Neuronal stem cell (in vitro differentiated cells): Measurements from ENCODE around the gene CYP26C1.

ENCODE experiments used
- DNase-seq: peaks from one replicate; pipeline ENCODE4 v3.0.0-alpha.2; 2013; ENCODE audit warnings: low spot score
- H2AFZ ChIP-seq: one replicate; pipeline ENCODE4 v1.6.1; 2013; ENCODE audit warnings: mild to moderate bottlenecking, low read length, inconsistent platforms
- H2AK5ac ChIP-seq: 2 replicates; pipeline ENCODE4 v1.6.1; 2013; ENCODE audit warnings: low read depth, mild to moderate bottlenecking, inconsistent platforms, low read length, moderate library complexity, mixed read lengths
- H2BK120ac ChIP-seq: 2 replicates; pipeline ENCODE4 v1.6.1; 2013; ENCODE audit warnings: low read depth, mild to moderate bottlenecking, inconsistent platforms, low read length, moderate library complexity, mixed read lengths
- H2BK12ac ChIP-seq: one replicate; pipeline ENCODE4 v1.6.1; 2013; ENCODE audit warnings: low read length, inconsistent platforms
- H2BK15ac ChIP-seq: 2 replicates; pipeline ENCODE4 v1.6.1; 2013; ENCODE audit warnings: mild to moderate bottlenecking, low read length, inconsistent platforms, mixed read lengths
- H2BK5ac ChIP-seq: one replicate; pipeline ENCODE4 v1.6.1; 2013; ENCODE audit warnings: inconsistent platforms, mild to moderate bottlenecking, low read length, moderate library complexity
- H3K14ac ChIP-seq: one replicate; pipeline ENCODE4 v1.6.1; 2013; ENCODE audit warnings: low read length, inconsistent platforms
- H3K18ac ChIP-seq: 2 replicates; pipeline ENCODE4 v1.6.1; 2013; ENCODE audit warnings: low read length, inconsistent platforms
- H3K23ac ChIP-seq: 2 replicates; pipeline ENCODE4 v1.6.1; 2013; ENCODE audit warnings: low read depth, mild to moderate bottlenecking, mixed read lengths, low read length, inconsistent platforms; ENCODE audit not compliant: poor library complexity
- H3K27ac ChIP-seq: replicated peaks from 3 replicates; pipeline ENCODE4 v1.5.1; 2013; ENCODE audit warnings: low read length, inconsistent platforms
- H3K27me3 ChIP-seq, 3 experiments: 2 replicates each; pipeline ENCODE4 v1.6.1; 2013; ENCODE audit warnings: low read length in 3 of 3, mild to moderate bottlenecking in 2 of 3, inconsistent platforms in 1 of 3, low read depth in 1 of 3, mixed read lengths in 1 of 3, moderate library complexity in 1 of 3; ENCODE audit not compliant: control insufficient read depth in 3 of 3, insufficient read depth in 3 of 3
- H3K36me3 ChIP-seq, 2 donors: replicated peaks in 1 of 2; 2 replicates each; pipeline ENCODE4 v1.6.1; 2013; ENCODE audit warnings: low read length in 2 of 2; ENCODE audit not compliant: control insufficient read depth in 2 of 2, insufficient read depth in 2 of 2
- H3K4ac ChIP-seq: 2 replicates; pipeline ENCODE4 v1.6.1; 2013; ENCODE audit warnings: inconsistent platforms, mild to moderate bottlenecking, low read length, moderate library complexity
- H3K4me1 ChIP-seq, 2 donors: 1 replicate in 1 of 2; 2 replicates in 1 of 2; pipeline ENCODE4 v1.6.1; 2013; ENCODE audit warnings: low read length in 2 of 2, low read depth in 1 of 2; ENCODE audit not compliant: control insufficient read depth in 2 of 2, insufficient read depth in 1 of 2
- H3K4me2 ChIP-seq: one replicate; pipeline ENCODE4 v1.6.1; 2013; ENCODE audit warnings: mild to moderate bottlenecking, low read length, inconsistent platforms; ENCODE audit not compliant: insufficient read depth, poor library complexity, severe bottlenecking
- H3K4me3 ChIP-seq, 2 donors: 2 replicates each; pipeline ENCODE4 v1.5.1; 2013; ENCODE audit warnings: low read length in 2 of 2, mild to moderate bottlenecking in 2 of 2, inconsistent platforms in 1 of 2, moderate library complexity in 1 of 2
- H3K79me1 ChIP-seq: one replicate; pipeline ENCODE4 v1.6.1; 2013; ENCODE audit warnings: low read depth, mild to moderate bottlenecking, inconsistent platforms, low read length, moderate library complexity
- H3K9ac ChIP-seq: one replicate; pipeline ENCODE4 v1.6.1; 2013; ENCODE audit warnings: mild to moderate bottlenecking, low read depth, low read length, inconsistent platforms; ENCODE audit not compliant: poor library complexity
- H3K9me3 ChIP-seq, 2 donors: replicated peaks in 1 of 2; 2 replicates each; pipeline versions ENCODE3 to v1.6.1; 2013; ENCODE audit warnings: low read length in 2 of 2, mild to moderate bottlenecking in 2 of 2, inconsistent platforms in 1 of 2, low read depth in 1 of 2, mixed read lengths in 1 of 2, moderate library complexity in 1 of 2; ENCODE audit not compliant: control insufficient read depth in 2 of 2, insufficient read depth in 1 of 2
- H4K8ac ChIP-seq: one replicate; pipeline ENCODE4 v1.6.1; 2013; ENCODE audit warnings: low read depth, mild to moderate bottlenecking, inconsistent platforms, low read length, moderate library complexity
- H4K91ac ChIP-seq: one replicate; pipeline ENCODE4 v1.6.1; 2013; ENCODE audit warnings: low read length, low read depth, mild to moderate bottlenecking, inconsistent platforms; ENCODE audit not compliant: poor library complexity
- WGBS, 2 donors: extraction: QIAGEN DNeasy Blood & Tissue Kit; methylation state at CpG; one replicate each; pipeline ENCODE4 v1.1.7; 2013; ENCODE audit warnings: missing lambda C conversion rate in 2 of 2, mixed read lengths in 1 of 2; ENCODE audit not compliant: insufficient read length in 2 of 2, insufficient replicate concordance in 1 of 2; ENCODE audit errors: extremely low coverage in 2 of 2; 5-methylcytosine and 5-hydroxymethylcytosine counted together

The CYP26C1 gene

DNA sequence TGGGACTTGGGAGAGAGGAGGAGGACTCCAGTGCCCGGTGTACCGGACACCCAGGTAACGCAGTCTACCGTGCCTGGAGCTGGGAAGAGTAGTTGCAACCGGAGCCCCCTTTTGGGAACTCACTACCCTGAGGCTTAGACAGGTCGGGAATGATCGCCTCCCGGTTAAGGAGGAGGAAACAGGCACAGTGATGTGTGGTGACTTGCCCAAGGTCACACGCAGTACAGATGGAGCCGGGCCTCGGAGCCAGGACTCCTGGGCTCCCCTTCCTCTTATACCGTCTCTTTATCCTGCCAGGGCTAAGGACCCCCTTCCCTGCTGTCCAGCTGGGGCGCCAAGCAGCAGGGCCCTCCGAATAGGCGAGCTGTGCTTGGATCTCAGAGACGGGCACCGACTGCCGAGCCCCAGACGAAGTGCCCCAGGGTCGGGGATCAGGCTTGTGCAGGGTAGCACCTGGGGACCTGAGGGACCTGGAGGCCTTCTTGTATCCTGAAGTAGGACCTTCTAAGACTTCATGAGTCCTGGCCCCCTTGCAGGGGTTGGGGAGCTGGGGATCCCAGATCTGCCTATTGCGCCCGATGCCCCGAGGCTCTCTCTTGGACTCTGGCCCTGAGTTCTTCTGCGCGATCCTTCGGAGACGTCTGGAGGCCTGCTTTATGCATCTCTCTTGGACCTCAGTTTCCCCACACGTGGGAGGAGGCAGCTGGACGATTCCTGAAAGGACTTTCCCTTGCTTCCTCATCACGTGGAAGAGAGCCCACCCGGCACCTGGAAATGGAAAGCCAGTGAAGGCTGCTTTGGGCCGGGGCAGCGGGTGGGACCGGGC lies 12.3 kb downstream of the CYP26C1 start:
- Histone ChIP-seq H2BK12ac (no peak overlapping the region), H3K4me2 (peak overlapping the region; percentile 79), H3K18ac (no peak overlapping the region), H3K9me3 (peaks cover 0 to 4% of the 10 kb centered on the region in 2 donors), H3K4ac (no peak overlapping the region), H2AFZ (peak overlapping the region; percentile 85), H3K79me1 (no peaks in the 10 kb centered on the region), H3K9ac (no peak overlapping the region), H3K27ac (no peak overlapping the region), H3K4me1 (peaks cover 19 to 34% of the 10 kb centered on the region in 2 donors), H3K4me3 (peak overlapping the region in 1 of 2 donors; percentile 42), H3K27me3 (peaks cover 64 to 97% (median 91%) of the 10 kb centered on the region in 3 experiments), H3K36me3 (no peaks in the 10 kb centered on the region), H2BK120ac (no peak overlapping the region), H3K23ac (peak overlapping the region; percentile 70), H3K14ac (no peak overlapping the region), H2BK5ac (no peak overlapping the region), H4K91ac (no peak overlapping the region), H2AK5ac (no peak overlapping the region), H2BK15ac (no peak overlapping the region), H4K8ac (no peak overlapping the region)
- no CpG with 5 or more reads among the region's 34 CpGs for WGBS, 2 donors
- no peak for DNase-seq

DNA sequence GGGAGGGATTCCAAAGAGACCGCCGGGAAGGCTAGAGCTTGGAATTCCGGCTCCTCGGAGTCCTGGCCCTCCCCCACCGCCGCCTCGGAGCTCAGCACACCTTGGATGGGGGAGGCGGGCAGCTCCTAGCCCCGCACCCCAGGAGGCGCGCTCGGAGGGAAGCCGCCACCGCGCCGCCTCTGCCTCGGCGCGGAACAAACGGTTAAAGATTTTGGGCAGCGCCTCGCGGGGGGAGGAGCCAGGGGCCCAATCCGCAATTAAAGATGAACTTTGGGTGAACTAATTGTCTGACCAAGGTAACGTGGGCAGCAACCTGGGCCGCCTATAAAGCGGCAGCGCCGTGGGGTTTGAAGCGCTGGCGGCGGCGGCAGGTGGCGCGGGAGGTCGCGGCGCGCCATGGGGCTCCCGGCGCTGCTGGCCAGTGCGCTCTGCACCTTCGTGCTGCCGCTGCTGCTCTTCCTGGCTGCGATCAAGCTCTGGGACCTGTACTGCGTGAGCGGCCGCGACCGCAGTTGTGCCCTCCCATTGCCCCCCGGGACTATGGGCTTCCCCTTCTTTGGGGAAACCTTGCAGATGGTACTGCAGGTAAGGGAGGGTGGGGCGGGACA lies 13.0 kb downstream of the CYP26C1 start, which contains the start of gene CYP26A1:
CYP26A1 (plus strand) TSS at position 355 of the 608 bp plus-strand sequence; CDS start at position 397, 42 bp downstream.
- Histone ChIP-seq H2AK5ac (peak within 1 kb of the TSS; percentile 49), H2AFZ (peak within 1 kb of the TSS; percentile 77), H3K14ac (no peak within 1 kb of the TSS), H2BK120ac (no peak within 1 kb of the TSS), H3K4me1 (peaks cover 16 to 34% of the 10 kb centered on the region in 2 donors), H3K9me3 (peaks cover 0 to 4% of the 10 kb centered on the region in 2 donors), H2BK5ac (no peak within 1 kb of the TSS), H2BK15ac (no peak within 1 kb of the TSS), H3K9ac (peak within 1 kb of the TSS; percentile 82), H2BK12ac (no peak within 1 kb of the TSS), H3K27me3 (peaks cover 58 to 96% (median 84%) of the 10 kb centered on the region in 3 experiments), H4K91ac (no peak within 1 kb of the TSS), H3K18ac (peak within 1 kb of the TSS; percentile 72), H3K4ac (no peak within 1 kb of the TSS), H3K27ac (no peak within 1 kb of the TSS), H3K4me2 (peak within 1 kb of the TSS; percentile 79), H3K36me3 (no peaks in the 10 kb centered on the region), H3K4me3 (peak within 1 kb of the TSS; percentile 42 to 76), H4K8ac (no peak within 1 kb of the TSS), H3K23ac (peak within 1 kb of the TSS; percentile 99), H3K79me1 (no peaks in the 10 kb centered on the region)
- DNase-seq: no peak
- no CpG with 5 or more reads among the region's 52 CpGs for WGBS, 2 donors

DNA sequence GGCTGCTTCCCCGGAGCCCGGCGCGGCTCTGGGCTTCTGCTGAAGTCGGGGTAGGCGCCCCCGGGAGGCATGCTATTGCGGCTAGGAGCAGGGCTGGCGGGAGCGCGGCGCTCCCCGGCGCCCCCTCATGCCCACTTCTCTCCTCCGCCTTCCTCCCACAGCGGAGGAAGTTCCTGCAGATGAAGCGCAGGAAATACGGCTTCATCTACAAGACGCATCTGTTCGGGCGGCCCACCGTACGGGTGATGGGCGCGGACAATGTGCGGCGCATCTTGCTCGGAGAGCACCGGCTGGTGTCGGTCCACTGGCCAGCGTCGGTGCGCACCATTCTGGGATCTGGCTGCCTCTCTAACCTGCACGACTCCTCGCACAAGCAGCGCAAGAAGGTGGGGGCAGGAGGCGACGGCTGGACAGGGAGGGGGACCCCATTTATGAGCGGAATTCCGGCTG lies 13.6 kb downstream of the CYP26C1 start:
- Histone ChIP-seq H2BK5ac (no peak overlapping the region), H3K27ac (no peak overlapping the region), H3K14ac (no peak overlapping the region), H4K8ac (no peak overlapping the region), H3K9me3 (peaks cover 0 to 4% of the 10 kb centered on the region in 2 donors), H2BK15ac (no peak overlapping the region), H3K18ac (peak overlapping the region; percentile 72), H2AFZ (peak overlapping the region; percentile 77), H3K9ac (peak overlapping the region; percentile 82), H3K4ac (no peak overlapping the region), H3K4me2 (peak overlapping the region; percentile 79), H3K27me3 (peaks cover 53 to 91% (median 78%) of the 10 kb centered on the region in 3 experiments), H3K4me3 (peak overlapping the region; percentile 3 to 42), H3K4me1 (peaks cover 15 to 34% of the 10 kb centered on the region in 2 donors), H2BK120ac (no peak overlapping the region), H2BK12ac (no peak overlapping the region), H3K79me1 (no peaks in the 10 kb centered on the region), H3K23ac (peak overlapping the region; percentile 99), H4K91ac (no peak overlapping the region), H3K36me3 (no peaks in the 10 kb centered on the region), H2AK5ac (peak overlapping the region; percentile 49)
- no peak for DNase-seq
- no CpG with 5 or more reads among the region's 40 CpGs for WGBS, 2 donors
